Measurements from ENCODE around the gene CACNG8. TPM values are rescaled to one million over a fixed set of nuclear protein-coding genes. Genes with fewer than 3 reads are reported as not detected.

The CACNG8 gene
- total and polyA plus RNA-seq, 4 donors: 0.01 to 0.15 (median 0.06) TPM; not detected in 1

DNA sequence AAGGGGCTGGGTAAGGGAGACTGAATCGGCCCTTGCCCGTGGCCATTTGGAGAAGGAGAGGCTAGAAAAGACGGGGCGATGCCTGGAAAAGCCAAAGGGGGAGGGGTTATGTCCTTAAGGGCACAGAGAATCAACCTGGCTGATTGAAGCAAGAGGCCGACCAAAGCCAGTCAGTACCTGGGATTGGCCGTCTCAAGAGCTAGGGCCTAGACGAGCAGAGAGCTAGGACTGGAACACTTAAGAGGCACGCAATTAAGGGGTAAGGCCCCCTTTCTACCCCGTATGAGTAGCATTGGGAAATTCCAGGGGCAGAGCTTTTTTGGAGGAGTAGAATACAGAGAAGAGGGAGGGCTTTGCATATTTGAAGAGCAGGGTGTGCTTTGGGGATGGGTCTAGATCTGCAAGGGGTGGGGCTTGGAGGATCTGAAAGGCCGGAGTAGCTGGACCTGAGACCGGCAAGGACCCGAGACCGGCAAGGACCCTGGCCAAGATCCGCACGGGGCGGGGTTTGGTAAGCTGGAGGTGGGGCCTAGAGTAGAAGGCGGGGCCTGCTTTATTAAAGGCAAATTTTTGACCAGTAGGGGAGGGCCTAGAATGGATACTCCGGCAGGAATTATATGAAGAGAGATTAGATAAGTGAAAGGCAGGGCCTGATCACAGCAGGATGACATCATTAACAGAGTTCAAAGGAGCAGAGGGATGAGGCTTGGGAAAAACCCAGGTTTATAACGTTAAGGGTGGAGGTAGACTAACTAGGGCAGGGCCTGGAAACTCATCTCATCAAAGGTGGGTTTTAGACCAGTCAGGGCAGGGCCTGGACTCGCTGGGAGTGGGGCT is 18.0 kb downstream of the CACNG8 start:
- no peak overlapping the region for H3K4me3 ChIP-seq
- DNase-seq: no peak

DNA sequence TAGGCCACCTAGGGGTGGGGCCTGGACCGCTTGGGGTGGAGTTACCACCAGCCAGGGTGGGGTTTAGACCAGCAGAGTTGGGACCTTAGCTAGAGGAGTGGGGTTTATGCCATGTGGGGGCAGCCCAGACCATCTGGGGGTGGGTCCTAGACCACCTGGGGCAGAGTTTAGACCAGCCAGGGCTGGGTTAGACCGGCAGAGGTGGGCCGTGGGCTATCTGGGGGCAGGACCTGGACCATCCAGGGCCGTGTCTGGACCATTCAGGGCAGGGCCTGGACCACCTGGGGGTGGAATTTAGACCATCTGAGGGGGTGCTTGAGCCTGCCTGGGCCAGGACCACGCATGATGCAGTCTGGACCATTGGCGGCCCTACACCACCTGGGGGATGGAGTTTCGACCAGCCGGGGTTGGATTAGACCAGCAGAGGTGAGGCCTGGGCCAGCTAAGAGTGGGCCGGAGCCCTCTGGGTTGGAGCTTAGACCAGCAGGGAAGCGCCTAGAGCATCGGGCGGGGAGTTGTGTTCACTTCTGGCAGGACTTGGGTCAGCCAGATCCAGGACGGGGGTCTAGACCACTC is 18.7 kb downstream of the CACNG8 start:
- H3K27ac ChIP-seq (ENCODE audit: low read depth in 1 of 2, low read length in 1 of 2): peak overlapping the region in 1 of 2 donors; percentile 18
- TF ChIP-seq, protein P1, sequence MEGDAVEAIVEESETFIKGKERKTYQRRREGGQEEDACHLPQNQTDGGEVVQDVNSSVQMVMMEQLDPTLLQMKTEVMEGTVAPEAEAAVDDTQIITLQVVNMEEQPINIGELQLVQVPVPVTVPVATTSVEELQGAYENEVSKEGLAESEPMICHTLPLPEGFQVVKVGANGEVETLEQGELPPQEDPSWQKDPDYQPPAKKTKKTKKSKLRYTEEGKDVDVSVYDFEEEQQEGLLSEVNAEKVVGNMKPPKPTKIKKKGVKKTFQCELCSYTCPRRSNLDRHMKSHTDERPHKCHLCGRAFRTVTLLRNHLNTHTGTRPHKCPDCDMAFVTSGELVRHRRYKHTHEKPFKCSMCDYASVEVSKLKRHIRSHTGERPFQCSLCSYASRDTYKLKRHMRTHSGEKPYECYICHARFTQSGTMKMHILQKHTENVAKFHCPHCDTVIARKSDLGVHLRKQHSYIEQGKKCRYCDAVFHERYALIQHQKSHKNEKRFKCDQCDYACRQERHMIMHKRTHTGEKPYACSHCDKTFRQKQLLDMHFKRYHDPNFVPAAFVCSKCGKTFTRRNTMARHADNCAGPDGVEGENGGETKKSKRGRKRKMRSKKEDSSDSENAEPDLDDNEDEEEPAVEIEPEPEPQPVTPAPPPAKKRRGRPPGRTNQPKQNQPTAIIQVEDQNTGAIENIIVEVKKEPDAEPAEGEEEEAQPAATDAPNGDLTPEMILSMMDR (IDR thresholded peaks at IDR 0.05; ENCODE audit: control extremely low read depth, extremely low read depth): no peak
- peaks cover 0 to 71% (median 54%) of the 10 kb centered on the region in 3 donors for H3K27me3 ChIP-seq (ENCODE audit: control insufficient read depth in 3 of 3, insufficient read depth in 3 of 3, low read length in 2 of 3)
- no peak overlapping the region for H3K4me3 ChIP-seq
- 69 to 79% methylated on average over 9 to 13 of the region's 13 CpGs for WGBS, 2 donors
- ATAC-seq (ENCODE audit: insufficient read depth, low FRiP score) (no peak), DNase-seq (no peak)
- no peaks in the 10 kb centered on the region for H3K36me3 ChIP-seq (ENCODE audit: control insufficient read depth in 4 of 4, insufficient read depth in 4 of 4, low read length in 4 of 4)
- no peak overlapping the region for H3K9ac ChIP-seq (ENCODE audit: insufficient read depth in 1 of 2, low read length in 2 of 2)
- H3K4me1 ChIP-seq (ENCODE audit: control insufficient read depth in 5 of 5, insufficient read depth in 5 of 5, low read length in 5 of 5): peaks cover 0 to 22% (median 3%) of the 10 kb centered on the region in 5 donors
- H3K9me3 ChIP-seq (ENCODE audit: control insufficient read depth in 4 of 4, insufficient read depth in 3 of 4, low read length in 3 of 4): peaks cover 0 to 20% (median 0%) of the 10 kb centered on the region in 4 donors

More for the DNA sequence above, 18.0 kb downstream of the CACNG8 start:
- no peak overlapping the region for H3K9ac ChIP-seq (ENCODE audit: insufficient read depth in 1 of 2, low read length in 2 of 2)
- H3K4me1 ChIP-seq (ENCODE audit: control insufficient read depth in 5 of 5, insufficient read depth in 5 of 5, low read length in 5 of 5): peaks cover 0 to 22% (median 3%) of the 10 kb centered on the region in 5 donors
- TF ChIP-seq, protein P1 (IDR thresholded peaks at IDR 0.05; ENCODE audit: control extremely low read depth, extremely low read depth): no peak
- peak overlapping the region; percentile 18 to 22 for H3K27ac ChIP-seq (ENCODE audit: low read depth in 1 of 2, low read length in 1 of 2)
- peaks cover 0 to 20% (median 0%) of the 10 kb centered on the region in 4 donors for H3K9me3 ChIP-seq (ENCODE audit: control insufficient read depth in 4 of 4, insufficient read depth in 3 of 4, low read length in 3 of 4)
- H3K36me3 ChIP-seq (ENCODE audit: control insufficient read depth in 4 of 4, insufficient read depth in 4 of 4, low read length in 4 of 4): no peaks in the 10 kb centered on the region
- no peak for ATAC-seq (ENCODE audit: insufficient read depth, low FRiP score)
- whole genome bisulfite sequencing, 2 donors: 34 to 35% methylated on average over 20 of the region's 20 CpGs
- peaks cover 0 to 69% (median 54%) of the 10 kb centered on the region in 3 donors for H3K27me3 ChIP-seq (ENCODE audit: control insufficient read depth in 3 of 3, insufficient read depth in 3 of 3, low read length in 2 of 3)

DNA sequence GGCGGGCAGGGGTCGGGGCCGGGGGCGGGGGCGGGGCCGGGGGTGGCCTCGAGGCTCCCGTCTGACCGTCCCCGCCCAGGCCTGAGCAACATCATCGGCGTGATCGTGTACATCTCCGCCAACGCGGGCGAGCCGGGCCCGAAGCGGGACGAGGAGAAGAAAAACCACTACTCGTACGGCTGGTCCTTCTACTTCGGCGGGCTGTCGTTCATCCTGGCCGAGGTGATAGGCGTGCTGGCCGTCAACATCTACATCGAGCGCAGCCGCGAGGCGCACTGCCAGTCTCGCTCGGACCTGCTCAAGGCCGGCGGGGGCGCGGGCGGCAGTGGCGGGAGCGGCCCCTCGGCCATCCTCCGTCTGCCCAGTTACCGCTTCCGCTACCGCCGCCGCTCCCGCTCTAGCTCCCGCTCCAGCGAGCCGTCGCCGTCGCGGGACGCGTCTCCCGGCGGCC is 19.3 kb downstream of the CACNG8 start:
- Histone ChIP-seq H3K36me3 (ENCODE audit: control insufficient read depth in 4 of 4, insufficient read depth in 4 of 4, low read length in 4 of 4) (no peaks in the 10 kb centered on the region), H3K27me3 (ENCODE audit: control insufficient read depth in 3 of 3, insufficient read depth in 3 of 3, low read length in 2 of 3) (peaks cover 0 to 69% (median 53%) of the 10 kb centered on the region in 3 donors), H3K27ac (ENCODE audit: low read depth in 1 of 2, low read length in 1 of 2) (no peak overlapping the region), H3K9ac (ENCODE audit: insufficient read depth in 1 of 2, low read length in 2 of 2) (no peak overlapping the region), H3K4me1 (ENCODE audit: control insufficient read depth in 5 of 5, insufficient read depth in 5 of 5, low read length in 5 of 5) (peaks cover 0 to 22% (median 3%) of the 10 kb centered on the region in 5 donors), H3K4me3 (no peak overlapping the region), H3K9me3 (ENCODE audit: control insufficient read depth in 4 of 4, insufficient read depth in 3 of 4, low read length in 3 of 4) (peaks cover 0 to 20% (median 0%) of the 10 kb centered on the region in 4 donors)
- ATAC-seq (ENCODE audit: insufficient read depth, low FRiP score) (no peak), DNase-seq (peak in 2 of 3 donors; percentile 21 to 55)
- TF ChIP-seq, protein P1 (IDR thresholded peaks at IDR 0.05; ENCODE audit: control extremely low read depth, extremely low read depth): no peak
- WGBS, 2 donors: 3 to 9% methylated on average over 50 to 62 of the region's 62 CpGs

Data from lung (tissue), 12 donors.